Measurements from ENCODE around the gene ZKSCAN8.

ZKSCAN8 gene

GRCh38 chr6:28139860-28140543 is 1.7 kb upstream of the ZKSCAN8 start:
- no peak for DNase-seq

DNA sequence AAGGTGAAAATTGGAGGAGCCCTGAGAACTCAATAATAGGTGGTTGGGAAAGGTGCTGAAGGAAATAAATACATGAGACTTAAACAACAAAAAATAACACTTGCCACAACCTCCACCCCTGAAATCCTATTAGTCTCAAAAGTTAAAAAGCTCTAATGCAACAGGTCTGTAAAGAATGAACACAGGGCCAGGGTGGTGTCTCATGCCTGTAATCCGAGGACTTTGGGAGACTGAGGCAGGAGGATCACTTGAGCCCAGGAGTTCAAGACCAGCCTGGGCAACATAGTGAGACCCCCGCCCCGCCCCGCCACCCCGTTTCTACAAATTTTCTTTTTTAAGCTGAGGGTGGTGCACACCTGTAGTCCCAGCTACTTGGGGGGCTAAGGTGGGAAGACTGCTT is 1.1 kb upstream of the ZKSCAN8 start:
- DNase-seq, result no peak

DNA sequence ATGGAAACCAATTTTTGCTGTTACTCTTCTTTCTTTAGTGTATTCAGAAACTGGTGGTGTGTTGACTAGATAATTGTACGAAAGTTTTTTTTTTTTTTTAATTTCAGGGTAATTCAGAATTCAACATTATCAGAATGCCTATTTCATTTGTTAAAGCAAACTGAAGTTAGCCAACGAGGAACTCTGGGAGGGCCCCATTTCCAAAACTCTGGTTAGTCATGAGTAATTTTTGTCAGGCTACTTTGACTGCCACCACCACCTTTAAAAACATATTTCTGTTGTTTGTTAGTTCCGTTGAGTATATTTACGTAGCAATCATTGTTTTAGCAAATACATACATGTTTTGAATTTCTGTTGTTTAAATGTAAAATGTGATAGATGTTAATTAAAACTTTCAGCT is 763 bp downstream of the ZKSCAN8 start:
- DNase-seq, result no peak

DNA sequence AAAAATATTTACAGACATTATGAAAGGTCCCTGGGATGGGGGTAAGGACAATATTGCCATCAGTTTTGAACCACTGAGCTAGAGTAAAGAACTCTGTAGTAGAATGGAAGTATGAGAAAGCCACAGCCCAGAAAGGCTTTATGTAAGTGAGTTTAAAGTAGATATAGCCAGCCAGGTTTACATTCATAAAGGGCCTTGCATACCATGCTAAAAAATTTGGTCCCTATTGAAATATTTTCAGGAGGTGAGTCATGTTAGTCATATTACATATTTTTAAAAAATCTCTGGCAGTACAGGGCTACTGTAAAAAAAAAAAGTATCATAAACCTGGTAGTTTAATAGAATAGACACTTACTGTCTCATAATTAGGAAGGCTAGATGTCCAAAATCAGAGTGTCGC is 3.5 kb downstream of the ZKSCAN8 start:
- DNase-seq, result no peak

- no peak for DNase-seq
These were observed 10.8 kb downstream of the ZKSCAN8 start for GRCh38 chr6:28152531-28152930.

GRCh38 chr6:28153546-28153945 is 11.9 kb downstream of the ZKSCAN8 start:
- DNase-seq, result no peak

- no peak for DNase-seq
These were observed 12.7 kb downstream of the ZKSCAN8 start for GRCh38 chr6:28154357-28154756.

DNA sequence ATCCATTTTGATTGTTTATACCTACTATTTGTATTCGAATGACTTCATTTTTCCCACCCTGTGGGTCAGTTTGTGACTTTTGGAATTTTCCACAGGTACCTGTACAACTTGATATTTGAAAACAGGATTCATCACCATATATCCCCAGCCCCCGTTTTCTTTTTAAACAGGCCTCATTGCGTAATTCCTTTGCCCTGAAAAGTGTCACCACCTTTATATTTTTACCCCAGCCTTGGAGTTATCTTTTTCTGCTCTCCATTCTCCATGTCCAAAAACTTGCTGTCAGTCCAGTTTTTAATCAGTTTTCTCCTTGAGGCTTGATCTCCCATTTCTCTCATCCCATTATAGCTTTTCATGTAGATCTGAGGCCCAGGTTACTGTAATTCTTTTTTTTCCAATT is 16.6 kb downstream of the ZKSCAN8 start:
- DNase-seq, result no peak

DNA sequence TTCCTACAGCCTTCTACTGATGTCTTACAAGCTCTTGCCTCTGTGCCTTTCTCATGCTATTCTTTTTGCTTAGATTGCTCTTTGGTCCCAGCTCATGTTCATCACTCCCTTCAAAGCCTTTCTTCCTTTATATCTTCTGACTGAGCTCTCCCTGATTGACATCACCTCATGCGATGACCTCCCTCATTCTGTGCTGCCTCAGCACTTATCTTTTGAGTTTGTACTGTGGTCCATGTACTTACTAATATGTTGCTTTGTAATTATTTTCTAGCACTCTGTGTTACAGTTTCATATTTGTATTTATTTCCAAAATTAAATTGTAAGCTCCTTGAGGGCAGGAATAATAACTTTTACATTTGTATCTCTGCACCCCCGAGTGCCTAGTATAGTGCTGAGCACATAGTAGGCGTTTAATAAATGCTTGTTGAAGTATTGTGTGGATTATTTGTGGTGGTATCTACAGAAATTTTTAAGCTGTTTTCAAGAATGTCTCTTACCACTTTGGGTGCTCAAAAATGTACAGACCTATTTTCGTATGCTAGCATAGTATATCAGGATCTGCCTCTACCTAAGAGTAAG is 17.4 kb downstream of the ZKSCAN8 start:
- DNase-seq, result no peak

- DNase-seq, result no peak
These were observed 18.6 kb downstream of the ZKSCAN8 start for GRCh38 chr6:28160233-28160632.

GRCh38 chr6:28161410-28162079 is 19.9 kb downstream of the ZKSCAN8 start:
- peak in 52 of 56 donors; percentile 0 to 79 (median 38) for DNase-seq

GRCh38 chr6:28165563-28165962 is 23.9 kb downstream of the ZKSCAN8 start:
- DNase-seq, result no peak

DNA sequence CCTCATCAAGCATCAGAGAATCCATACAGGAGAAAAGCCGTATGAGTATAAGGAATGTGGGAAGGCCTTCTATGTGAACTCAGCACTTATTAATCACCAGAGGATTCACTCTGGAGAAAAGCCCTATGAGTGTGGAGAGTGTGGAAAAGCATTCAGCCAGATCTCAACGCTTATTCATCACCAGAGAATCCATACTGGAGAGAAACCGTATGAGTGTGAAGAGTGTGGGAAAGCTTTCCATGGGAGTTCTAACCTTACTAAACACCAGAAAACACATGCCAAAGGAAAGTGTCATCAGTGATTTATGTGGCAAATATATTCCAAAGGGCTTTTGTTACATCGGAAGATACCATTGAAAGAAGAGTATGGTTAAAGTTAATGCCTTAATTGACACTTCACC is 25.4 kb downstream of the ZKSCAN8 start:
- no peak for DNase-seq

- no peak for DNase-seq
These were observed 26.2 kb downstream of the ZKSCAN8 start for GRCh38 chr6:28167926-28168325.

- DNase-seq, result no peak
These were observed 29.6 kb downstream of the ZKSCAN8 start for GRCh38 chr6:28171271-28171670.

- DNase-seq, result no peak
These were observed 30.3 kb downstream of the ZKSCAN8 start for GRCh38 chr6:28172006-28172405.

DNA sequence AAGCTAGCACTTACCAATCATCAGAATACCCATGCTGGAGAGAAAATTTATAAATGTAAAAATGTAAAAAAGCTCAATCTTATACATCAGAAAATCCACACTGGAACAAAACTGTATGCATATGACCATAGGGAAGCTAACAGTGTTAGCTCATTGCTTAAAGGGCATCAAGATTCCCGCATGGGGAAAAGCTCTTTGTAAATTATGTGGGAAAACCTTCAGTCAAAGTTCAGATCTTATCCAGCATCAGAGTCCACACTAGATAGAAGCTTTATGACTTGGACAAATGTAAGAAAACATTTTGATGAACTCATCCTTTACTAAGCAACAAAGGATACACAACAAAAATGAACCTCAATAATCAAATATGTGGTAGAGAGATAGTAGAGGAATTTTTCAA is 34.7 kb downstream of the ZKSCAN8 start:
- no peak for DNase-seq

- no peak for DNase-seq
These were observed 40.6 kb downstream of the ZKSCAN8 start for GRCh38 chr6:28182255-28182654.

GRCh38 chr6:28188111-28188979 is 46.7 kb downstream of the ZKSCAN8 start:
- DNase-seq, result no peak

DNA sequence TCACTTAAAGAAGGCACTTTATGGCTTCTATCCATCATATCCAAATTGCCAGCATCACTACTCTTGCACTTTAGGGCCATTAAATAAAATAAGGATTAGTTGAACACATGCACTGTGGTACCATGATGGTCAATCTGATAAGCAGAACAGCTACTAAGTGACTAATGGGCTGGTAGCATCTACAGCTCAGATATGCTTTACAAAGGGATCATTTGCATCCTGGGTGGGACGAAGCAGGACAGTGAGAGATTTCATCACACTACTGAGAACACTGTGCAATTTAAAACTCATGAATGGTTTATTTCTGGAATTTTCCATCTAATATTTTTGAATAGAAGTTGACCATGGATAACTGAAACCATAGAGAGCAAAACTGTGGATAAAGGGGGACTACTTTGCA is 58.3 kb downstream of the ZKSCAN8 start:
- no peak for DNase-seq

DNA sequence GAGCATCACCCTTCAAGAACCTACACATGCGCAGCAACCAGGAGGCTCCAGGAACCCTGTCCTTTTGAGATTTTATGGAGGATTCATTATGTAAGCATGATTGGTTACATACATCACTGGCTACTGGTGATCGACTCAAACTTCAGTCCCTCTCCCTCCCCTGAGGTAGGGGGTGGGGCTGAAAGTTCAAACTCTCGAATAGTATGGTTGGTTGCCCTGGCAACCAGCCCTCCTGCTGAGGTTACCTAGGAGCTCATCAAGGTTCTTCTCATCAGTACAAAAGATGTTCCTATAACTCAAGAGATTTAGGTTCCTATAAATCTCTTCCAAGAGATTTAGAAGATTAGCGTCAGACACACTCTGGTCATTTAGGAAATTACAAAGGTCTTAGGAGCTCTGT is 61.5 kb downstream of the ZKSCAN8 start:
- DNase-seq, result no peak

DNA sequence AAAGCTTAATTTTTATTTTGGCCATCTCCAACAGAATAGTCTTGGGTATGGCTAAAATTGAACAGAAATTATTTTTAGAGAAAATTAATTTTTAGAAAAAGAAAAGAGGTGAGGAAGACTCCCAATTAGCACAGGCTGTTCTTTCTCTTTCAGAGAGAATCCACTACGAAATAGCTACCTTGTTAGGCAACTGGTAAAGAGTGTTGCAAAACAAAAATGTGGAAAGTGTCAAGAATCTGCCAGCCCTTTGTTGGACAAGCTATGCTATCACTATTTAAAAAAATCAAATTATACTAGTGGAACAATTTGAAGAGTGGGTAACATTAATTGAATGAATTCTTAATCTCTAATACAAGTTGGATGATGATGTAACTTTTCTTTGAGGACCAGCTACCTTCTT is 64.2 kb downstream of the ZKSCAN8 start:
- DNase-seq, result no peak

Measured in nucleus accumbens (tissue), 56 donors.